ENCODE results near the gene CDCA7L.

- TF ChIP-seq CTCF (conservative IDR thresholded peaks at IDR 0.05; ENCODE audit: low read length), result no peak
- no peak for TF ChIP-seq EZH2phosphoT487 (IDR thresholded peaks at IDR 0.05; ENCODE audit: borderline replicate concordance)
These were observed 75.8 kb downstream of the CDCA7L start for GRCh38 chr7:21869785-21870402.

Data from Loucy (cell line).